ENCODE results near the gene TRPC4. TPM values are rescaled to one million over a fixed set of nuclear protein-coding genes. Genes with fewer than 3 reads are reported as not detected.

TRPC4 gene
- total RNA-seq, 1 donor from 2014 or later: 6.1 TPM

DNA sequence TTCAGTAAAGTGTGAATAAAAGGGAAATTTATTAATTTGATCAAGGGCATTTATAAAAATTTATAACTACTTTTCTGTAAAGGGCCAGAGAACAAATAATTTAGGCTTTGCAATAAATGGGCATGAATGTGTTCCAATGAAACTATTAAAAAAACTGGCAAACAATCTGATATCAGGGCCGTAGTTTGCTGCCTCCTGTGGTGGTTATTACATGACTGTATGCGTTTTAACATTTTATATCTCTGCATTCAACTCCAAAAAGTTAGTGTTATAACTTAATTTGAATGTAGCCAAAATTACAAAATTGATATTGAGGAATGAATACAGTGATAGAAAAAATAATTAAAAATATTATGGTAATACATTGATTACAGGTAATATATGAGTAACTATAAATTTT is 190.5 kb downstream of the TRPC4 start:
- H3K9me3 Mint-ChIP-seq: no peaks in the 10 kb centered on the region
- H3K27me3 Mint-ChIP-seq: no peaks in the 10 kb centered on the region
- no peak overlapping the region for H3K27ac Mint-ChIP-seq
- peaks cover 27% of the 10 kb centered on the region for H3K4me1 Mint-ChIP-seq (ENCODE audit: unreplicated experiment)
- H3K36me3 Mint-ChIP-seq: no peaks in the 10 kb centered on the region
- TF ChIP-seq, protein P1, sequence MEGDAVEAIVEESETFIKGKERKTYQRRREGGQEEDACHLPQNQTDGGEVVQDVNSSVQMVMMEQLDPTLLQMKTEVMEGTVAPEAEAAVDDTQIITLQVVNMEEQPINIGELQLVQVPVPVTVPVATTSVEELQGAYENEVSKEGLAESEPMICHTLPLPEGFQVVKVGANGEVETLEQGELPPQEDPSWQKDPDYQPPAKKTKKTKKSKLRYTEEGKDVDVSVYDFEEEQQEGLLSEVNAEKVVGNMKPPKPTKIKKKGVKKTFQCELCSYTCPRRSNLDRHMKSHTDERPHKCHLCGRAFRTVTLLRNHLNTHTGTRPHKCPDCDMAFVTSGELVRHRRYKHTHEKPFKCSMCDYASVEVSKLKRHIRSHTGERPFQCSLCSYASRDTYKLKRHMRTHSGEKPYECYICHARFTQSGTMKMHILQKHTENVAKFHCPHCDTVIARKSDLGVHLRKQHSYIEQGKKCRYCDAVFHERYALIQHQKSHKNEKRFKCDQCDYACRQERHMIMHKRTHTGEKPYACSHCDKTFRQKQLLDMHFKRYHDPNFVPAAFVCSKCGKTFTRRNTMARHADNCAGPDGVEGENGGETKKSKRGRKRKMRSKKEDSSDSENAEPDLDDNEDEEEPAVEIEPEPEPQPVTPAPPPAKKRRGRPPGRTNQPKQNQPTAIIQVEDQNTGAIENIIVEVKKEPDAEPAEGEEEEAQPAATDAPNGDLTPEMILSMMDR (conservative IDR thresholded peaks at IDR 0.05): peak; percentile 64
- no peak for DNase-seq (ENCODE audit: extremely low spot score, unreplicated experiment)
- no peak overlapping the region for H3K4me3 Mint-ChIP-seq

DNA sequence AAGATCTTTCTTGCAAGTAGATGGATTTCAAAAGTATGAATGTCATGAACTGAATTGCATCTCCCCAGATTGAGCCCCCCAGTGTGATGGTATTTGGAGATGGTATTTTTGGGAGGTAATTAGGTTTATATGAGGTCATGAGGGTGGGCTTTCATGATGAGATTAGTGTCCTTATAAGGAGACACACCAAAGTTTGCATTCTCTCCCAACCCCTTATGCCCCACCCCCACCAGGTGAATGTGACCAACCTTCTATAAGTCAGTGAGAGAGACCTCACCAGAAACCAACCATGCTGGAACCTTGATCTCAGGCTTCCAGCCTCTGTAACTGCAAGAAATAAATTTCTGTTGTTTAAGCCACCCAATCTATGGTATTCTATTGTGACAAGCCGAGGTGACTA is 199.7 kb downstream of the TRPC4 start:
- Mint-ChIP-seq H3K4me1 (ENCODE audit: unreplicated experiment) (peaks cover 6% of the 10 kb centered on the region), H3K36me3 (no peaks in the 10 kb centered on the region), H3K9me3 (no peaks in the 10 kb centered on the region), H3K27me3 (no peaks in the 10 kb centered on the region), H3K27ac (no peak overlapping the region), H3K4me3 (no peak overlapping the region)
- no peak for DNase-seq (ENCODE audit: extremely low spot score, unreplicated experiment)
- TF ChIP-seq, protein P1 (conservative IDR thresholded peaks at IDR 0.05): no peak

DNA sequence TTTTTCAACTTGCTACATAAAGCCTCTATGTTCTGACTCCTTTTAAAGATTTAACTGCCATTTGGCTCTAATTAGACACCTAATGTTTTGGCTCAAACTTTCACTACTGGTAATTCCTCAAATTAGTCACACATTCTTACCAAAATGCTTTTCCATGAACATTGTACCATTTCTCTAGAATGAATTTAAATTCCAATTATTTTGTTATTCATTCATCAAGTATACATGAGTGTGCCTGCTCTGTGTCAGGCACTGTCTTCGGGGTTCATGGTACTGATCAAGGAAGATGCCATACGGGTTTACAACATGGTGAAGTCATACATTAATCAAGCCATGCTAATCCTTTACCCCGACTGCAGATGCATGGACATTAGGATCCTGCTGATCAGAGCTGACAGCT is 201.9 kb downstream of the TRPC4 start:
- Mint-ChIP-seq H3K27me3 (no peaks in the 10 kb centered on the region), H3K4me3 (no peak overlapping the region), H3K4me1 (ENCODE audit: unreplicated experiment) (peaks cover 6% of the 10 kb centered on the region), H3K9me3 (no peaks in the 10 kb centered on the region), H3K36me3 (no peaks in the 10 kb centered on the region), H3K27ac (no peak overlapping the region)
- DNase-seq (ENCODE audit: extremely low spot score, unreplicated experiment): no peak
- TF ChIP-seq, protein P1 (conservative IDR thresholded peaks at IDR 0.05): no peak

DNA sequence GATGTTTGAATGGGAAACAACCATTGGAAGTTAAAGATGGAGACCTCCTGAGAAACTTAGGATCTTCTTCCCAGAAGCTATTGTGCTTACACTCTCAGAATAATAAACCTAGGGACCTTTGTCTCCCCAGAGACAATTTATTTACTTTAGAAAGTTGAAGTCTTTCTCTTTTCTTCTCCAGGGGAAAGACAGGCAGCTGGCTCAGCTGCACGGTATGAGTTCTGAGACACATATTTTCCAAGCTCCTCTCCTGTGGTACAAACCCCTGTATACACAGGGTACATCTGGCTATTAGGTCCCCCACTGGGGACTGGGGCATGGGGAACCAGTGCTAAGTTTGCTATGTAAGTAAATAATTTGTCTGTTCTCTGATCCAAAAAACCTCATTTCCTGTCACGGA is 203.5 kb downstream of the TRPC4 start:
- Mint-ChIP-seq H3K4me1 (ENCODE audit: unreplicated experiment) (peaks cover 6% of the 10 kb centered on the region), H3K27ac (no peak overlapping the region), H3K36me3 (no peaks in the 10 kb centered on the region), H3K4me3 (no peak overlapping the region), H3K27me3 (no peaks in the 10 kb centered on the region), H3K9me3 (no peaks in the 10 kb centered on the region)
- no peak for DNase-seq (ENCODE audit: extremely low spot score, unreplicated experiment)
- TF ChIP-seq, protein P1 (conservative IDR thresholded peaks at IDR 0.05): no peak

DNA sequence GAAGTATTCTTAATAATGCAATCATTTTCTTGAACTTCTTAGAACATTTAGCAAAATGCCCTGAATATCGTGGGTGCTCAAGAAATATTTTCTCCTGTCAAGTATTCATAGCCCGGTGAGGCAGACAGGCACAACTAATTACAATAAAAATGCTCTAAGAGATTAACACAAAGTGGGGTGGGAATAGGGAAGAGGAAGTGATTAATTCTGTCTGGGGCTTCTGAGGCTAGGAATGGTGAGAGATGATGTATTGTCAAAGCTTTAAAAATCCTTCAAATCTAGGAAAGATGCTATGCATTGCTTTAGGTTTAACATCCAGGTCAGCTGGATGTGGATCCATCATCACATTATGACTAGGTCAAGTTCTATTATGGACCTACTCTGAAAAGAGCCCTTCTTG is 204.2 kb downstream of the TRPC4 start:
- Mint-ChIP-seq H3K9me3 (no peaks in the 10 kb centered on the region), H3K4me3 (no peak overlapping the region), H3K27me3 (no peaks in the 10 kb centered on the region), H3K27ac (no peak overlapping the region), H3K36me3 (no peaks in the 10 kb centered on the region), H3K4me1 (ENCODE audit: unreplicated experiment) (peaks cover 6% of the 10 kb centered on the region)
- DNase-seq (ENCODE audit: extremely low spot score, unreplicated experiment): no peak
- TF ChIP-seq, protein P1 (conservative IDR thresholded peaks at IDR 0.05): no peak

DNA sequence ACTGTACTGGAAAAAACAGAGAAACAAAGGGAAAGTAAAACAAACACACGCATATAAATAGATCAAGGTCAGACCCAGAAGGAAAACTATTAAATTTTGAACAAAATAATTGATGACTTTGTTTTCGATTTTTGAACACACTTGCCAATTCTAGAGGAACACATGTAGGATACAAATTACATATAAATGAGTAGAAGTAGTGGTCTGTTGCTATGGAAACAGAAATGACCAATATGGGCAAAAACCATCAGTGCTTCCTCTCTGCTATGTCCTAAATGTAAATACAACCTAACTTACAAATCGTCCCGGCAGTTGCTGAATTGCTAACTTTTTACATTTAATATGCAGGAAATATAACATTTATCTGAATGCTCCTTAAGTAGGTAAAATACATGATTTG is 205.8 kb downstream of the TRPC4 start:
- no peak overlapping the region for H3K4me3 Mint-ChIP-seq
- TF ChIP-seq, protein P1 (conservative IDR thresholded peaks at IDR 0.05): no peak
- H3K27me3 Mint-ChIP-seq: no peaks in the 10 kb centered on the region
- H3K27ac Mint-ChIP-seq: no peak overlapping the region
- no peaks in the 10 kb centered on the region for H3K9me3 Mint-ChIP-seq
- no peaks in the 10 kb centered on the region for H3K36me3 Mint-ChIP-seq
- H3K4me1 Mint-ChIP-seq (ENCODE audit: unreplicated experiment): peaks cover 6% of the 10 kb centered on the region
- DNase-seq (ENCODE audit: extremely low spot score, unreplicated experiment): no peak

Measured in type B pancreatic cell (in vitro differentiated cells).